Measurements from ENCODE around the gene MAGEA9.
"Not testable (repeated sequence)": the region's sequence is repeated elsewhere in the genome, so short reads cannot be mapped to it uniquely, and the experiment has no call there.

Gene MAGEA9

GRCh38 chrX:149781727-149782126, at the start of gene MAGEA9:
Gene MAGEA9, plus strand, starts transcription at chrX:149781930. Its CDS starts 4,281 bp downstream, at chrX:149786211.
- FAIRE-seq = not testable (repeated sequence)

DNA sequence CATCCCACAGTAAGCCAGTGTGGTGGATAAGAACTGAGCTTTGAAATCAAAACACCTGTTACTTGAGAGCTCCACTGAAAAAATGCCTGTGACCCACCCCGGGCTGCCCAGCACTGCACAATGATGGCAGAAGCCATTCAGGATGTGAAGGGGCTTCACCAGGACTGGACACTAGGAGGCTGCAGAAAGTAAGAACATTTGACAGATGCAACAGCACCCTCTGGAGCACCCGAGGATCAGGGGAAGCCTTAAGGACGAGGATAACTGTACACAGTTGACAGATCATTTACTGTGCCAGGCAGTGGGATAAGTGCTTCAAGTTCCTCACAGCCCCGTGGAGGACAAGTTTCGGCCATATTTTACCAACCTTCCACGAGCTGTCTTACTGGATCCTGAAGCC, 39.5 kb upstream of the MAGEA9 start:
- FAIRE-seq = not testable (repeated sequence)

- FAIRE-seq = not testable (repeated sequence)
Observed at GRCh38 chrX:149746390-149747007, 35.2 kb upstream of the MAGEA9 start.

- FAIRE-seq = no peak
Observed at GRCh38 chrX:149757206-149758067, 24.3 kb upstream of the MAGEA9 start.

GRCh38 chrX:149758068-149758714, 23.5 kb upstream of the MAGEA9 start:
- no peak for FAIRE-seq

DNA sequence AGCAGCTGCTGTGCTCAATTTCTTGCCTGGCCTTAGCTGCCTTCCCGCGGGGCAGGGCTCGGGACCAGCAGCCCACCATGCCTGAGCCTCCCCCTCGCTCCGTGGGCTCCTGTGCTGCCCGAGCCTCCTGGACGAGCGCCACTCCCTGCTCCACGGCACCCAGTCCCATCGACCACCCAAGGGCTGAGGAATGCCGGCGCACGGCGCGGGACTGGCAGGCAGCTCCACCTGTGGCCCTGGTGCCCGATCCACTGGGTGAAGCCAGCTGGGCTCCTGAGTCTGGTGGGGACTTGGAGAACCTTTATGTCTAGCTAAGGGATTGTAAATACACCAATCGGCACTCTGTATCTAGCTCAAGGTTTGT, 23.0 kb upstream of the MAGEA9 start:
- not testable (repeated sequence) for FAIRE-seq

DNA sequence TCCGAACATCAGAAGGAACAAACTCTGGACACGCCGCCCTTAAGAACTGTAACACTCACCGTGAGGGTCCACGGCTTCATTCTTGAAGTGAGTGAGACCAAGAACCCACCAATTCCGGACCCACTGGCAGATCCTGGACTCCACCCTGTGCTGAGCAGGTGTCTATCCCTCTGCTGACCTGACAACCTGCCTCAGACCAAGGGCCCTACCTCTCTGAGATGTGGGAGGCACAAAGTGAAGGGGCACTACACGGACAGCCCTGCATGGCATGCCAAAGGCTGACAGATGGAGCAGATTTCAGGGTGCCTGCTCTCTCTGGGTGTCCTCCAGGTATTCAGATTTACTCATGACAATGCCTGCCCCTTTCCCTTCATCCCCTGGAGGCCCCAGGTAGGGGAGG, 21.9 kb upstream of the MAGEA9 start:
- no peak for FAIRE-seq

DNA sequence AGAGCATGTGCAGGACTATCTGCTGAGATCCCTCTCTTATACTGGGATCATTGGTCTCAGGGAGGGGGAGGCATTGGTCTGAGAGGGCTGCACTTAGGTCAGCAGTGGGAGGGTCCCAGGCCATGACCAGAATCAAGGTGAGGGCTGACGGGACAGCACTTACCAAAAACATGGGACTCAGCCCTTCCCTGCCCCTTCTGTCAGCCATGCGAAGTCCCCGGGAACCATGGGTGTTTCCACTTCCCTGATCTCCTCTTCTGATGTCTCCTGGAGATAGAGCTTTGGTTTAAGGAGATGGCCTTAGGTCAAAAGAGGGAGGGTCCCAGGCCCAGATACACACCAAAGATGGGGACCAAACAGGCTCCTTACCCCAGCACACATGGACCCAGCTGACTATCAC, 20.8 kb upstream of the MAGEA9 start:
- no peak for FAIRE-seq

DNA sequence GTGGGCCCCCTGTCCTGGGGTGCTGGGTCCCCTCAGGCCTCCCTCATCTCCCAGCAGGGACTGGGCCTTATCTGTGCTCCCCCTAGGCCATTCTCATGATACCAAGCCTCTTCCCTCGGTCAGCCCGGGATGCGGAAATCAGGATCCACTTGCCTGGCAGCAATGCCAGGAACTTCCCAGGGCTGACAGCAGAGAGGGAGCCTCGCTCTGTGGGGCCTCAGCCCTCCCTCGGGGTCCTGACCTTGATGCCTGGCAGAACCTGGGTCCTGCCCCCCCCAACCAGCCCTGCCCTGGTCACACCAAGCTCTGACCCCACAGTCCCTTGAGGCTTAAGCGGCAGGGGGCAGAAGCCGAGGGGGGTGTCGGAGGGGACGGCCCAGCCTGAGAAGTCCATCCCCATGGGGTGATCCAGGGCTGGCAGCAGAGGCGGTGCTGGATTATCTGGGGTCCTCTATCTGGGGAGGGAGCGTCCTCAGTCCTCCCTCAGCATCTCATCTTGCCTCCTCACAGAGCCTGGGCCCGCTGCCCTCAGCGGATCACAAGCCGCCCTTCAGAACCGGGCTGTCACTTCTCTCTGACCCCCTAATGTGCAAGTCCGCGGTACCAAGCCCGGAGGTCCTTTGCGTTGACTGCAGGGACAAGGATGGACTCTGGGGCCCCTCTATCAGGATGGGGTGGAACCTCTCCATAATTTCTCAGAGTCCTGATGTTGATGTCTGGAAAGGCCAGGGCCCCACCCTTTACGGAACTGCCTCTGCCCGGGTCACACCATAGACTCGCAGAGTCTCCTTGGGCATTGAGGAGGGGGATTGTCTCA, 19.7 kb upstream of the MAGEA9 start:
- not testable (repeated sequence) for FAIRE-seq

- no peak for FAIRE-seq
Observed at GRCh38 chrX:149762696-149763614, 18.8 kb upstream of the MAGEA9 start.

DNA sequence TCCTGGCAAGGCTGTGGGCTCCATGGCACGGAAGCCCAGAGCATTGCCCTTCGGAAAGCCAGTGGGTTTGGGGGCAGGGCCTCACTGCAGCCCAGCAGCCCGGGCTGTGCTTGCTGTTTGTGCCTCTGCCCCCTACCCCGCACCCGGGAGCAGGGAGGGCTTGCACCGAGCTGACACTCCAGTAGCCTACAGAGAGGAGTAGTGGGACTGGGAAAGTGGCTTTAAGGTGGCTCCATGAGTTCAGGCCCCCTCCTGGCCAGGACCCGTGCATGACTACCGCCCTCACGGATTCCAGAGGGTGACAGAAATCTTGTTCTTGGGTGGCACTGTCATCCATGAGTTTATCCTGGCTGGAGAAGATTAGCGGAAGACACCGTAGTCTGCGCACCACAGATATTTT, 11.4 kb upstream of the MAGEA9 start:
- FAIRE-seq = not testable (repeated sequence)

DNA sequence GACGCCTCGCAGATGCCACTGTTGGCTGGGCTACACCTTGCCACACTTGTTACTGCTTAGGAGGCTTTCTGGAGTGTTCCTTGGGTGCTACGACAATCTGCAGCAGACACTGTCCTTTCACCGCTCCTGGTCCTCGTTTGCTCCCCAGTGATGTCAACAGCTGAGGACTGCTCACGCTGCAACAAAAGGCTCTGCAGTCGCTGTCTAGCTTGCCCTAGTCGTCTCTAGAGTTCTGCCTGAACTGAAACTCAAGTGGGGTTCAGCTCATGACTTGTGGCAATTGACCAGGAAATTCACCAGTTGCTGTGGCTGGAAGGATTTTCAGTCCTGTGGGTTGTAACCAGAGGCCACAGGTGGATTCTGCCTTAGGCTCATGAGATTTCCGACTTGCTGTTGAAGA, 8.7 kb upstream of the MAGEA9 start:
- not testable (repeated sequence) for FAIRE-seq

DNA sequence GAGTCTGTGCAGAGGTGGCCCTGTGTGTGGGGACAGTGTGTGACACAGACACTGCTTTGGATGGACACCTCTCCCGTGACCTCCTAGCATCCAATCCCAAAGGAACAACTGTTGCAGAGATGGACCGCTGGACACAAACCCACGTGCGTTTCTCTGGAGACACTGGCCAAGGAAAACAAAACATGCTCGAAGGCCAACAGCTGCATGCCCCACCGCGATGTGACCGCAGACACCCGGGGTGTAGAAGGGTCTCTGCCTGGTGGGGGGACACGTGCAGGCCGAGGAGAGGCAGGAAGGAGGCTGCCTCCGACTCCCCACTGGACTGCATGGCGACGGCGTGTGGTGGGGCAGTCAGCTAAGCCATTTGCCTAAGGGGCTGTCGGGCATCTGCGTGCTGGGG, 8.0 kb upstream of the MAGEA9 start, which contains the start of gene HSFX1:
Gene HSFX1, plus strand, starts transcription at position 301 of the 400 bp plus-strand sequence. CDS start 614 bp downstream, outside the sequence.
- not testable (repeated sequence) for FAIRE-seq

- FAIRE-seq = not testable (repeated sequence)
Observed at GRCh38 chrX:149777999-149778398, 3.7 kb upstream of the MAGEA9 start.

- not testable (repeated sequence) for FAIRE-seq
Observed at GRCh38 chrX:149795531-149795930, 13.8 kb downstream of the MAGEA9 start.

GRCh38 chrX:149799095-149799714, 17.5 kb downstream of the MAGEA9 start:
- no peak for FAIRE-seq

DNA sequence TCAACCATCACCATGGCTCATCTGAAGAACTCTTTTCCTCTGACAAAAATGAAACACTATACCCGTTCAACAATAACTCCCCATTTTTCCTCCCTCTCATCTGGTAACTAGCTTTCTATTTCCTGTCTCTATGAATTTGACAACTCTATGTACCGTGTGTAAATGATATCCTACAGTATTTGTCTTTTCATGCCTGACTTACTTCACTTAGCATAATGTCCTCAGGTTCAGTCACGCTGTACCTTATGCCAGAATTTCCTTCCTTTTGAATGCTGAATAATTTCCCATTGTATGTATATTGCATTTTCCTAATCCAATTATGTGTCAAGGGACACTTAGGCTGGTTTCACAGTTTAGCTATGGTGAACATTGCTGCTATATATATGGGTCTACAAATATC, 18.2 kb downstream of the MAGEA9 start:
- no peak for FAIRE-seq

- FAIRE-seq = no peak
Observed at GRCh38 chrX:149803458-149804062, 21.8 kb downstream of the MAGEA9 start.

- FAIRE-seq = no peak
Observed at GRCh38 chrX:149804102-149804501, 22.4 kb downstream of the MAGEA9 start.

DNA sequence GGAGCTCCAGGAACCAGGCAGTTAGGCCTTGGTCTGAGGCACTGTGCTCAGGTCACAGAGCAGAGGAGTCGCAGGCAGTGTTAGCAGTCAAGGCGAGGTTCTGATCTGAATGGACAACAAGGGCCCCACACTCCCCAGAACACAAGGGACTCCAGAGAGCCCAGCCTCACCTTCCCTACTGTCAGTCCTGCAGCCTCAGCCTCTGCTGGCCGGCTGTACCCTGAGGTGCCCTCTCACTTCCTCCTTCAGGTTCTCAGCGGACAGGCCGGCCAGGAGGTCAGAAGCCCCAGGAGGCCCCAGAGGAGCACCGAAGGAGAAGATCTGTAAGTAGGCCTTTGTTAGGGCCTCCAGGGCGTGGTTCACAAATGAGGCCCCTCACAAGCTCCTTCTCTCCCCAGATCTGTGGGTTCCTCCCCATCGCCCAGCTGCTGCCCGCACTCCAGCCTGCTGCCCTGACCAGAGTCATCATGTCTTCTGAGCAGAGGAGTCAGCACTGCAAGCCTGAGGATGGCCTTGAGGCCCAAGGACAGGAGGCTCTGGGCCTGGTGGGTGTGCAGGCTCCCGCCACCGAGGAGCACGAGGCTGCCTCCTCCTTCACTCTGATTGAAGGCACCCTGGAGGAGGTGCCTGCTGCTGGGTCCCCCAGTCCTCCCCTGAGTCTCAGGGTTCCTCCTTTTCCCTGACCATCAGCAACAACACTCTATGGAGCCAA, 26.2 kb downstream of the MAGEA9 start:
- FAIRE-seq = no peak

All from TTC549 (cell line).